ENCODE results near the gene ATP6V0E2. TPM values are rescaled to one million over a fixed set of nuclear protein-coding genes. Genes with fewer than 3 reads are reported as not detected.
"Not testable (repeated sequence)": the region's sequence is repeated elsewhere in the genome, so short reads cannot be mapped to it uniquely, and the experiment has no call there.

ATP6V0E2 gene
- total RNA-seq, 1 experiment from 2014 or later, result 6.9 TPM

GRCh38 chr7:149878523-149878921 lies 4.8 kb downstream of the ATP6V0E2 start:
- no peak for DNase-seq (ENCODE audit: low read depth)

- DNase-seq (ENCODE audit: low read depth), result no peak
These were observed 5.5 kb downstream of the ATP6V0E2 start for GRCh38 chr7:149879271-149879743.

DNA sequence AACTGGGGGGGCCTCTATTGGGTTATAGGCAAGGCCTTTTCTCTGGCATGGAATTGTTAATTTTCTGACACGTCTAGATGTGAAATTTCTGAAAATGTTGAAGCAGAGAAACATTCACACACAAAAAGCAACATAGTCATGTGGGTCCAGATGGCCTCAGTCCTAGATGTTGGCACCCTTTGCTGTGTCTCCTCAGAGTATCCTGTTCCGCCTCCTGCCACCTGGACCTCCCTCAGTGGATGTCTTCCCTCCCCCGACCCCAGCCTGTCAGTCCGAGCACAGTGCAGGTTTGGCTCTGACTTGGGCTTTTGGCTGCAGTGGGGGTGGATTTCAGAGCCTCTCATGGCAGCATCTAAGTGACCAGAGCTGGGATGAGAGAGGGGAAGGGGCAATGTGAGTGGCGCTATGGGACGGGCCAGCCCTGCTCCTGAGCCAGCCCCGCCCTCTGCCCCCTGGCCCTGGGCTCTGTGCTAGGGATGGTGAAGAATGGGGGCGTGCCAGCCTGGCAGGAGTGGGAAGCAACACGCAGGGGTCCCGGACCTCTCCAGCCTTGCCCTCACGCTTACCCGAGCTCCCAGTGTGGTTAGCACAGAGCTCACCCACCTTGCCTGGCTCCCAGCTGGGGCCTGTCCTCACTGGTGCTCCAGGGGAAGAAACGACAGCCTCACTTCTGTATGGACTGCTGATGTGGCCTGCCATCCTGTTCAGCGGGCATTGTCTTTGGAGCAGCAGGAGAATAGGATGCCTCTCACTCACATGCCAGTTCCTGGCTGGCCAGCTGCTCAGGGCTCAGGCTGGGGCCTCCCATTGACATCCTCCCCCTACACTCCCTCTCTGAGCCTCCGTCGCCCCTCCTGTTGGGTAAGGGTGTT lies 6.2 kb downstream of the ATP6V0E2 start:
- DNase-seq (ENCODE audit: low read depth), result no peak

- DNase-seq (ENCODE audit: low read depth), result no peak
These were observed 7.0 kb downstream of the ATP6V0E2 start for GRCh38 chr7:149880638-149881311.

- DNase-seq (ENCODE audit: low read depth), result no peak
These were observed 7.8 kb downstream of the ATP6V0E2 start for GRCh38 chr7:149881328-149882247.

GRCh38 chr7:149882248-149883047 lies 8.7 kb downstream of the ATP6V0E2 start:
- DNase-seq (ENCODE audit: low read depth), result no peak

DNA sequence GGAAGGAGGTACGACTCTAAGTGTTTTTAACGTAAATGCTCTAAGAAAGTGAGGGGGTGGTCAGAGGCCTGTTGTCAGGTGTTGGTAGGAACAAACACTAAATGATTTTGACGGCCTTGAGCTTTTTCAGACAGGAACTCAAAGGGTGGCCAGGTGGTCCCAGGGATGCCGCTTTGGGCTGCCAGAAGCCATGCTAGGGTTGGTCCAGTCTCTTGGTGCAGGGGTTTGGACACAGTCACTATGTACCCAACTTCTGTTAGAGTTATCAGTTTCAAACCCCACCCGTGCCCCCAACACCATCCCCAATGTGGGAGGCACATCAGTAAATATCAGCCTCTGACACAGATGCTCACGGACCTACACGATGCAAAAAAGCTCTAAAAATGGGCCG lies 9.3 kb downstream of the ATP6V0E2 start:
- no peak for DNase-seq (ENCODE audit: low read depth)

- peak; percentile 60 for DNase-seq (ENCODE audit: low read depth)
These were observed 9.7 kb downstream of the ATP6V0E2 start for GRCh38 chr7:149883452-149883861.

GRCh38 chr7:149884016-149884415 lies 10.2 kb downstream of the ATP6V0E2 start:
- no peak for DNase-seq (ENCODE audit: low read depth)

DNA sequence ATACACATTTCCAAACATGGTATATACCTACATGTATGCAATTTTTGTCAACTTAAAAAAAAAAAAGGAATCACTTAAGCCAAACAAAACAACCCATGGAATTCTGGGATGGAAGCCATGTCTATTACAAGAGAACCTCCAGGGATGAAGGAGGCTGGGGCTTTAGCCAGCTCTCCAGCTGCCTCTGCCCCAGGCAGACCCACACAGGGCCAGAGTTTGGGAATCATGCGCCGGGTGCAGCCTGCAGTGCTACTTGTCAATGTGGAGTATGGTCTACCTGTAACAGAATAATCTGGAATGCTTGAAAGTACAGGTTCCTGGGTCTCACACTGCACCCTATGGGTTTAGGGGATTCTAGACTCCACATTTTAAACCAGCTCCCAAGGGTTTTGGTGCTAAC lies 10.8 kb downstream of the ATP6V0E2 start:
- no peak for DNase-seq (ENCODE audit: low read depth)

DNA sequence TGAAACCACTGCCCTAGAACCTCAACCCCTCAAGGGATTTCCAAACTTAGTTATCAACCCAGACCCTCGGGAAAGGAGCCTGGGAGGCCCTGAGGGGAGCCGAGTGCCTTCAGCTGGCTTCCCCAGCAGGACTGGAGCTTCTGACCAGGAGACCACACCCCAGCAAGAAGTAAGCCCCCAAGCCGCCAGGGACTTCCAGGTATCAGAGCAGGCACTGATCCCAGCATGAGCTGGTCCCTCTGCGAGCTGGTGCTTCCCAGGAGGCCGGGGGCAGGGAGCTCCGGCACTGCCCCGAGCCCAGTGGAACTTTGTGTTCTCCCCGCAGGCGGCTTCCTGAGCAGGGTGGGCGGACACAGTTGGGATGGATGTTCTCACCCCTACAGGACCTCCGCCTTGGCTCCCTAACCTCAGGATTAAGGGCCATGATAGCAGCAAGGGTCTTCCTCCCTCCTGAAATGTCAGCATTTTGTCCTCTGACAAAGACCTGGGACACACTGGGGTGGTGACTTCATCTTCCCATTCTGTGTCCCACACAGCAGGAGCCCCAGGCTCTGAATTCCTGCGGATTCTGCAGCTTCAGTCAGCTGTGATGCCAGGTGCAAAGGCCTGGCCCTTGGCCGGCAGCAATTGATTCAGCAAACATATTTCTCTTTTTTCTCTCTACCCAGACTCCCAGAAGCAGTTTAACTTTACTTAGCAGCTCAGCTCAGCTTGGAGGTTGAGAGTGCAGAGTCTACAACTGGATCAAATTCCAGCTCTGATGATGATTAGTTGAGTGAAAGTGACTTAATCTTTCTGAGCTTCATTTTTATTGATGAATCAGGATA lies 11.6 kb downstream of the ATP6V0E2 start:
- DNase-seq (ENCODE audit: low read depth), result peak; percentile 67

DNA sequence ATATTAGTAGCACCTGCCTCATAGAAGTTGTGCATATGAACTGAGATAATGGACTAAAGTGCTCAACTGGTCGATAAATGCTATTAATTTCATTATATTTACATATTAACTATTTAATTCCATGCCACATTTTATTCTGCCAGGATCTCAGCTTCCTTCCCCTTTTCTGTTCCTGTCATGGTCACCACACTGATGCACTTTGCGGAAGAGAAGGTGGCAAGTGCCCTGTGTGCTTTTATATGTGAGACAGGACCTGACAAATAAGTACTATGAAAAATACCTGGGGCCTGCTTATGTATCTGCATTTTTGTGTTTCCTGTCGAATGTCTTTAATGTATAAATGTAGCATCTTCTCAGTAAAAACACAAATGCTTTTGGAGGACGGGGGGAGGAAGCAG lies 12.2 kb downstream of the ATP6V0E2 start:
- DNase-seq (ENCODE audit: low read depth), result no peak

DNA sequence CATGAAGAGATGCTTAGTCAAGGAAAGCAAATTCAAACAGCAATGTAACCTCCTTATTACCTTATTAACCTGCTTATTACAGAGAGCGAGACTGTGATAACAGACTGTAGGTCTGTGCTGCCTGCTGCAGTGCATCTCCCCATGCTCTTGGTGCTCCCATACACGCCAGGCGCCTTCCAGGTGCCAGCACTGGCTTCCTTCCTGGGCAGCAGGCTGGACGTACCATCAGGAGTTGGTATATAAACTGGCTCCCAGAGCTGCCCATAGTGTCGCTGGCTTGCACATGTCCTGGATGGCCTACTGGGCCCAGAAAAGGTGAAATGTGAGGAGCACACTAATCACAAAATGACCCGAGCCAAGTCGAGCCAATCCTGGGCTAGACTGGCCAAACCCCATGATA lies 13.5 kb downstream of the ATP6V0E2 start:
- no peak for DNase-seq (ENCODE audit: low read depth)

DNA sequence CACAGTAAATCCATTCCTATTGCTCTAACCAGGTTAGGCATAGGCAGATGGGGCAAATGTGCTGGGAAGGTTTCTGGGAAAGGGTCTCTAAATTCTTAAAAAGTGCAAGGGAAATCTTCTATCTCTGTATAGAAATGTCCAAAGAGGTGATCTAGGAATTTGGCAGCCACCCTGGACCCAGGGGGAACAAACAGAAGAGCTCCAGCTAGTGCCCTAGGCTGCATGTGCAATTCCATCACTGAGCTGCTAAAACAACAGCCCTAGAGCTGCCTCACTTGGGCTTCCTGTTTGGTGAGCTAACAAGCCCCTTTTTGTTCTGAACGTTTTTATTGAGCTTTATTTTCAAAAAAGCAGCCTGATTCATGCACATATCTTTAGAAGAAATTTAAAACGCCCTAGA lies 16.9 kb downstream of the ATP6V0E2 start:
- DNase-seq (ENCODE audit: low read depth), result not testable (repeated sequence)

GRCh38 chr7:149894957-149895356 lies 21.2 kb downstream of the ATP6V0E2 start:
- not testable (repeated sequence) for DNase-seq (ENCODE audit: low read depth)

DNA sequence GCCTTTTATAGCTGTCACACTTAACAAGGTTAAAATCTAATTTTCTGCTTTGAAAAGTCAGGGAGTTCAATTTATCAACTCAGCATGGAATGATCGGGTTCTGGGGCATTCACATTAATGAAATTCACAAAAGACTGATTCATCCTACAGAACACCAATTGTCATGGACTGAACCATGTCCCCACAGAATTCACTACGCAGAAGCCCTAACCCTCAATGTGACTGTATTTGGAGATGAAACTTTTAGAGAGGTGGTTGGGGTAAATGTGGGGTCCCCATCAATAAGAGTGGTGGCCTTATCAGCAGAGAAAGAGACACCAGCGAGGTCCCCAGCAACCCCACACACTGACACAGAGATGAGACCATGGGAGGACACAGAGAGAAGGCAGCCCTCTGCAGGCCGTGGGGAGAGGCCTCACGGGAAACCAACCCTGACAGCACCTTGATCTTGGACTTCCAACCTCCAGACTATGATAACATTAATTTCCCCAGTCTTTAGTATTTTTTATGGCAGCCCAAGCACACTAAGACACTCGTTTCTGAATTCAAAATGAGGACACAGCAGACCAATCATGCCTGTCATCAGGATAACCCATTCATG lies 34.1 kb downstream of the ATP6V0E2 start:
- not testable (repeated sequence) for DNase-seq (ENCODE audit: low read depth)

DNA sequence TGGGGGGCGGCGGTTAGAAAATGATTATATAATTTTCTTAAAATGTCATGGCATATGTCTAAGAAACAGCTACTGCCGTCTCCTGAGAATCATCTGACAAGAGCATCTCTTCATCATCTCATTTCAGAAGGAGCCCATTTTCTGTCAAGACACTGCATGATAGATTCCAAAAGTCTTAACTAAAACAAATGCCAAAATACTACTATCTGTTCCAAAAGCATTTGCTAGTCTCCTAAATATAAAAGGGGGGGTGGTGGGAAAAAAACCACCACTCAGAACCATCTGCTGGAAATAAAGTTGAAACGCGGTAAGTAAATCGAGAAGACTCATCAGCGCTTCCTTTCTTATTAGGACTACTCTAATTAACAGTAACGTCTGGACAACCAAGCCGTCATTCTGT lies 36.5 kb downstream of the ATP6V0E2 start:
- DNase-seq (ENCODE audit: low read depth), result not testable (repeated sequence)

- peak; percentile 82 for DNase-seq (ENCODE audit: low read depth)
These were observed 38.4 kb downstream of the ATP6V0E2 start for GRCh38 chr7:149912126-149912525.

DNA sequence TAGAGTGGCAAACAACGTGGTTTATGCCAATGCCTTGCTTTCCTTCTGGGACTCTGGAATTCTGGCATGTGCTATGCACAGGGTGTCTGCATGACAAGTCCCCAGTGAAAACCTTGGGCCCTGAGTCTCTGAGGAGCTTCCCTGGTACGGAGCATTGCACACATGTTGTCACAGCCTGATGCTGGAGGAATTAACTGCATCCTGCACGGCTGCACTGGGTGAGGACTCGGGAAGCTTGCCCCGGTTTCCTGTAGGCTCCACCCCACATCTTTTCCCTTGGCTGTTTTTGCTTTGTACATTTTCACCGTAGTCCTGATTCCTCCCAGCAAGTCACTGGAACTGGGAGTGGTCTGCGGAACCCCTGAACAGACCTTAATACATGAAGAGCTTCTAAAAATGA lies 52.6 kb downstream of the ATP6V0E2 start:
- DNase-seq (ENCODE audit: low read depth), result not testable (repeated sequence)

Measured in LHCN-M2 (cell line).